Panc1 (cell line): ENCODE data around the gene KCNMA1. TPM values are rescaled to one million over a fixed set of nuclear protein-coding genes. Genes with fewer than 3 reads are reported as not detected.
A peak's percentile ranks its signal among the peaks of the same experiment; 100 is the strongest.

Experiments used
- ATAC-seq: fragments of 200-7000 bp; cut with Tn5 transposase; 2 replicates; pipeline ENCODE4 v1.9.1; 2020; ENCODE audit warnings: mild to moderate bottlenecking, moderate library complexity
- BruUV-seq: library from RNA; stranded (reverse); fragments of 400-500 nt; replicated peaks from 2 replicates; lab custom pipeline; 2021; lab: Mats Ljungman, UMichigan
- CTCF ChIA-PET: fragments of 300-600 bp; sonication (Branson Sonifier 250); formaldehyde crosslinking; loops from one replicate; lab custom pipeline; 2022; ENCODE audit warnings: antibody characterized with exemption; lab: Charles Lee
- POLR2A ChIA-PET: fragments of 300-600 bp; sonication (Branson Sonifier 250); formaldehyde crosslinking; loops from one replicate; lab custom pipeline; 2022; ENCODE audit warnings: antibody characterized with exemption; lab: Charles Lee
- DNase-seq: peaks from one replicate; pipeline ENCODE4 v3.0.0-alpha.2; 2010; ENCODE audit warnings: low read depth, low spot score
- H3K27ac ChIP-seq: 2 replicates; pipeline ENCODE4 v1.5.1; 2011; ENCODE audit warnings: mild to moderate bottlenecking, low read length, inconsistent platforms
- H3K27me3 ChIP-seq: fragments of 200-500 bp; sonication (Bioruptor generic); 2 replicates; pipeline ENCODE4 v1.6.0; 2014; ENCODE audit warnings: low read length, inconsistent platforms; ENCODE audit not compliant: control insufficient read depth, insufficient read depth
- H3K36me3 ChIP-seq: fragments of 200-500 bp; sonication (Bioruptor generic); 2 replicates; pipeline ENCODE4 v1.5.1; 2014; ENCODE audit warnings: inconsistent platforms, mild to moderate bottlenecking, low read length, moderate library complexity; ENCODE audit not compliant: control insufficient read depth, insufficient read depth
- H3K4me1 ChIP-seq: 2 replicates; pipeline ENCODE4 v1.5.1; 2011; ENCODE audit warnings: inconsistent platforms, mild to moderate bottlenecking, low read length, moderate library complexity; ENCODE audit not compliant: control insufficient read depth, insufficient read depth
- H3K4me3 ChIP-seq, 2 experiments: 2 replicates each; pipeline ENCODE4 v1.5.1; 2011 to 2012; ENCODE audit warnings: low read depth in 2 of 2, low read length in 2 of 2, mild to moderate bottlenecking in 2 of 2, inconsistent platforms in 1 of 2, moderate library complexity in 1 of 2
- H3K9me3 ChIP-seq: fragments of 200-500 bp; sonication (Bioruptor generic); 2 replicates; pipeline ENCODE4 v1.5.1; 2014; ENCODE audit warnings: low read depth, mild to moderate bottlenecking, inconsistent platforms, low read length, moderate library complexity; ENCODE audit not compliant: control insufficient read depth, insufficient read depth
- CTCF ChIP-seq: fragments of 450-650 bp; IDR thresholded peaks from 2 replicates; pipeline ENCODE4 v1.5.1; 2017; ENCODE audit warnings: mild to moderate bottlenecking
- POLR2AphosphoS5 ChIP-seq: IDR thresholded peaks from 2 replicates; pipeline ENCODE4 v1.6.1; 2012; ENCODE audit warnings: mild to moderate bottlenecking, low read depth, low read length, moderate library complexity
- REST ChIP-seq, 2 experiments: IDR thresholded peaks; 2 replicates each; pipeline ENCODE4 v1.6.1; 2011 to 2012; ENCODE audit warnings: low read depth in 2 of 2, control low read depth in 1 of 2, low read length in 1 of 2, mild to moderate bottlenecking in 1 of 2, moderate library complexity in 1 of 2; ENCODE audit not compliant: insufficient read depth in 1 of 2
- SIN3A ChIP-seq: IDR thresholded peaks from 2 replicates; pipeline ENCODE4 v1.6.1; 2012; ENCODE audit warnings: low read depth, mild to moderate bottlenecking, low read length, moderate library complexity, borderline replicate concordance; ENCODE audit not compliant: insufficient read depth
- TCF7L2 ChIP-seq: IDR thresholded peaks from 2 replicates; pipeline ENCODE4 v1.6.1; 2011; ENCODE audit warnings: mild to moderate bottlenecking, low read depth, low read length, inconsistent platforms
- in situ Hi-C: cut with HindIII; loops from 2 replicates; pipeline ENCODE4 v1.10.0; 2016; ENCODE audit warnings: low sequenced_read_pairs, low pct_unique_long_range_greater_than_20kb
- intact Hi-C: fragments of 100-400 bp; cut with micrococcal nuclease; formaldehyde crosslinking; loops from one replicate; pipeline ENCODE4 v1.10.0; 2022; ENCODE audit not compliant: unreplicated experiment
- total RNA-seq: library from RNA; stranded (reverse); gene quantifications from one replicate; pipeline ENCODE4 v1.2.1, GENCODE V29; 2021; ENCODE audit not compliant: unreplicated experiment

Gene KCNMA1
- total RNA-seq, 1 experiment from 2014 or later, result 91.9 TPM

DNA sequence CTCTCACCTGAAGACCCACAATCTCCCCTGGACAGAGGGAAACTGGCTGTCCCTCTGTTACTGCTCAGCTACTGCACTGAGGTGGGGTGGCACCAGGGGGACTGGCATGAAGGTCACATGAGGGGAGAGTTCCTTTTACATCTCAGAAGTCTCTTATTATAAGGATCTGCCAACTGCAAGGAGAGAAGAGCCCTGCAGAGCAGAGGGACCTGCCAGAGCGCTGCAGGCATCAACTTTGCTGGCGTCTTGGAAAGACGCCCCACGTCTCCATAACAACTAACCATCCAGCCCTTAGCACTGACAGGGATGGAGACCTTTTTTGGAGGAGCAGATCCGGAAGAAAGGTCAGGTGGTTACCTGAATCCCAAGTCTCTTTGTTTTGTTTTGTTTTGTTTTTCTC lies 218.6 kb downstream of the KCNMA1 start:
- no peak for TF ChIP-seq REST (IDR thresholded peaks at IDR 0.05; ENCODE audit: insufficient read depth in 1 of 2, low read depth in 2 of 2, low read length in 1 of 2)
- no peak for TF ChIP-seq CTCF
- TF ChIP-seq TCF7L2, result no peak
- TF ChIP-seq SIN3A, result no peak
- TF ChIP-seq POLR2AphosphoS5, result no peak
- BruUV-seq, result no TSS peak
- ChIA-PET POLR2A (no interaction called here), CTCF (no interaction called here)
- Histone ChIP-seq H3K9me3 (no peaks in the 10 kb centered on the region), H3K27me3 (no peaks in the 10 kb centered on the region), H3K27ac (no peak overlapping the region), H3K36me3 (no peaks in the 10 kb centered on the region), H3K4me3 (no peak overlapping the region), H3K4me1 (peaks cover 35% of the 10 kb centered on the region)
- in situ Hi-C loops, result no loop called here
- DNase-seq (no peak), ATAC-seq (no peak)
- intact Hi-C loops, result no loop called here

GRCh38 chr10:77417806-77418640 lies 219.6 kb downstream of the KCNMA1 start:
- H3K4me1 ChIP-seq, result peaks cover 46% of the 10 kb centered on the region
- BruUV-seq, result no TSS peak
- H3K27me3 ChIP-seq, result no peaks in the 10 kb centered on the region
- no peak for TF ChIP-seq SIN3A
- no peak for TF ChIP-seq TCF7L2
- TF ChIP-seq POLR2AphosphoS5, result no peak
- no peak for TF ChIP-seq CTCF
- TF ChIP-seq REST (IDR thresholded peaks at IDR 0.05; ENCODE audit: insufficient read depth in 1 of 2, low read depth in 2 of 2, low read length in 1 of 2), result no peak
- POLR2A ChIA-PET, result no interaction called here
- H3K9me3 ChIP-seq, result no peaks in the 10 kb centered on the region
- in situ Hi-C loops, result no loop called here
- H3K27ac ChIP-seq, result peak overlapping the region; percentile 60
- DNase-seq (no peak), ATAC-seq (no peak)
- CTCF ChIA-PET, result interaction anchor here (0.7 kb wide), 1 partner anchor 226 kb away, joined by 3 read pairs; no protein-coding TSS in a partner anchor
- no peaks in the 10 kb centered on the region for H3K36me3 ChIP-seq
- no peak overlapping the region for H3K4me3 ChIP-seq
- intact Hi-C loops, result no loop called here
